HG03135 (cell line): ENCODE results near the gene MAPKAPK5.
"Not testable (repeated sequence)": the region's sequence is repeated elsewhere in the genome, so short reads cannot be mapped to it uniquely, and the experiment has no call there.

Experiments used
- ATAC-seq: cut with Tn5 transposase; IDR thresholded peaks from one replicate; pipeline ENCODE4 v1.9.1; 2021; ENCODE audit warnings: mild to moderate bottlenecking, moderate library complexity; ENCODE audit not compliant: unreplicated experiment

The MAPKAPK5 gene, protein sequence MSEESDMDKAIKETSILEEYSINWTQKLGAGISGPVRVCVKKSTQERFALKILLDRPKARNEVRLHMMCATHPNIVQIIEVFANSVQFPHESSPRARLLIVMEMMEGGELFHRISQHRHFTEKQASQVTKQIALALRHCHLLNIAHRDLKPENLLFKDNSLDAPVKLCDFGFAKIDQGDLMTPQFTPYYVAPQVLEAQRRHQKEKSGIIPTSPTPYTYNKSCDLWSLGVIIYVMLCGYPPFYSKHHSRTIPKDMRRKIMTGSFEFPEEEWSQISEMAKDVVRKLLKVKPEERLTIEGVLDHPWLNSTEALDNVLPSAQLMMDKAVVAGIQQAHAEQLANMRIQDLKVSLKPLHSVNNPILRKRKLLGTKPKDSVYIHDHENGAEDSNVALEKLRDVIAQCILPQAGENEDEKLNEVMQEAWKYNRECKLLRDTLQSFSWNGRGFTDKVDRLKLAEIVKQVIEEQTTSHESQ

DNA sequence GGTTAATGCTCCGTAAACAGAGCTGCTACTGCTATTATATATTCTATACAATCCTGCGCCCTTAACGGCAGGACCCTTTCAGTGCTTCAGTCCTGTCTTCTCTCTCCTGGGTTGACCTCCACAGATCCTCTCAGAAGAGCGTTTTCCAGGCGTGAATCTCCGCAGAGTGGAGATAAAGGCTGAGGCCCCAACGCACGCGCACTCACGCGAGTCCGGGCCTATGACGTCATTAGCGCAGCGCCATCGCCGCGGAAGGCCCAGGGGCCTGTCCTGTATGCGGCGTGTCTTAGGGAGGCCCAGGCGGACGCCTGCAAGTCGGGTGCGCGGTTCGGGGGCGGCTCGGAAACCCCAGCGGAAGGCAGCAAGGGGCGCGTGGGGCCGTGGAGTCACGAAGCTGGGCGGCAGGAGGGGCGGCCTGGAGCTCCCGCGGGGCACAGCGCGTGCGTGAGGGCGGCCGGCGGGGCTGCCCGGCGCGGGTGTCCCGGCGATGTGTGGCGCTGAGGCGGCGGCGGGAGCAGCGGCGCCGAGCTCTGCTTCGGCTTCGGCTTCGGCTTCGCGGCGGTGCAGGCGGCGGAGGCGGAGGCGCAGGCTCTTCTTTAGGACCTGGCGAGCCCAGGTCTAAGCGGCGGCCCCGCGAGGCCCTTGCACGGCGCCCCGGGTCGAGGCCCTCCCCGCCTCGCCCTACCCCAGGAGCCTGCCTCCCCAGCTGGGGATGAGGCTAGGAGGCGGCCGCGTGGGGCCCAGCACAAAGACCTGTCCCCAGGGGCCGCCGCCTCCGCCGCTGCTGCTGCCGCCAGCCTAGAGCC, at the start of gene MAPKAPK5:
MAPKAPK5 (plus strand) TSS at position 479 of the 806 bp plus-strand sequence. CDS start 506 bp downstream, outside the sequence.
- ATAC-seq, result peak; percentile 66

DNA sequence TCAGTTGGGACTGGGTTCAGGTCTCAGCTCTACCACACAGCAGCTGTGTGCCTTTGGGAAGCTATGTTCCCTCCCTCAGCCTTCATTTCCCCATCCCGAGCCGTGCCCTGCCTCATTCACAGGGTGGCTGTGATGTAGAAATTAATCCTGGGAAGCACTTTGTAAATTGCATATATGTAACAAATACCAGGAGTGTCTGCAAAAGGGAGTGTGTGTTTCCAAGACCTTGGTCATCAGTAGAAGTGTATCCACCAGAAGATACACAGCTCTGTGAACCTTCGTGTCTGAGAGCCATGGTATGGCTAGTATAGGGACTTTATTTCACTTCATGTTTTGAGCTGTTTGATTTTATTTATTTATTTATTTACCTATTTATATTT, 49.2 kb upstream of the MAPKAPK5 start:
- no peak for ATAC-seq

DNA sequence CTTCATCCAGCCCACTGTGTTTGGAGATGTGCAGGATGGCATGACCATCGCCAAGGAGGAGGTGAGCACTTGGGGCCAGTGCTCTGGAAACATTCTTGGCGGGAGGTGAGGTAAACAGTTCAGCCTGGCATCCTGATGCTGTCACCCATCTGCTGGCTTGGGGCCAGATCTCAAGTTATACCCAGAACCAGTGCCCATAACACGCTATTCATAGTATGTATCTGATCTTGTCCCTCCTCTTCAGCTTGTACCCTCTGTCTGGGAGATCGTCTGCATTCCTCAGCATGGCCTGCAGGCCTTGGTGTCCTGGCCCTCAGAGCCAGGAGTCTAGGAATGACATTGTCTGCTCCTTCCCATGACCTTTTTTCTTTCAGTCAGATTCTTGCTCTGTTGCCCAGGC, 43.8 kb upstream of the MAPKAPK5 start:
- ATAC-seq, result no peak

DNA sequence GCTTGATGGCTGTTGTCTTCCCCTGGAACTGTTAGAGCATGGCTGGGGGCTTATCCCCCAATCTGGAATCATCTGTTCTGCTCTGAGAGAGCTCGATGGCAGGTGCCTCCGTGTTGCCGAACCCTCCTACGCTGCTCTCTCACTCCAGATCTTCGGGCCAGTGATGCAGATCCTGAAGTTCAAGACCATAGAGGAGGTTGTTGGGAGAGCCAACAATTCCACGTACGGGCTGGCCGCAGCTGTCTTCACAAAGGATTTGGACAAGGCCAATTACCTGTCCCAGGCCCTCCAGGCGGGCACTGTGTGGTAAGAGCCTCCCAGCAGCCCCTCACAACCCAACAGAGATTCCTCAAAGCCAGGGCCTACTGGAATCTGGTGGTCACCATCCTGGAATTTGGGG, 42.3 kb upstream of the MAPKAPK5 start:
- no peak for ATAC-seq

DNA sequence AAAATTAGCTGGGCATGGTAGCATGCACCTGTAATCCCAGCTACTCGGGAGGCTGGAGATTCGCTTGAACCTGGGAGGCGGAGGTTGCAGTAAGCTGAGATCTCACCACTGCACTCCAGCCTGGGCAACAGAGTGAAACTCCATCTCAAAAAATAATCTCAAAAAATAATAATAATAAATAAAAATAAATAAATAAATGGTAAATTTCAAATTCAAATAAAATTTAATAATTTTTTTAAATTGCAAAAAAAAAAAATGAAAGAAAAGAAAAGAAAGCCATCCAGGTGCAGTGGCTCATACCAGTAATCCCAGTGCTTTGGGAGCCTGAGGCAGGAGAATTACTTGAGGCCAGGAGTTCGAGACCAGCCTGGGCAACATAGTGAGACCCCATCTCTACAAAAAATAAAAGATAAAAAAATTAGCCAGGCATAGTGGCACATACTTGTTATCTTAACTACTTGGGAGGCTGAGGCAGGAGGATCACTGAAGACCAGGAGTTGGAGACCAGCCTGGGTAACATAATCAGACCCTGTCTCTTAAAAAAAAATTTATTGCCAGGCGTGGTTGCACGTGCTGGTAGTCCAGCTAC, 38.9 kb upstream of the MAPKAPK5 start:
- ATAC-seq, result no peak

DNA sequence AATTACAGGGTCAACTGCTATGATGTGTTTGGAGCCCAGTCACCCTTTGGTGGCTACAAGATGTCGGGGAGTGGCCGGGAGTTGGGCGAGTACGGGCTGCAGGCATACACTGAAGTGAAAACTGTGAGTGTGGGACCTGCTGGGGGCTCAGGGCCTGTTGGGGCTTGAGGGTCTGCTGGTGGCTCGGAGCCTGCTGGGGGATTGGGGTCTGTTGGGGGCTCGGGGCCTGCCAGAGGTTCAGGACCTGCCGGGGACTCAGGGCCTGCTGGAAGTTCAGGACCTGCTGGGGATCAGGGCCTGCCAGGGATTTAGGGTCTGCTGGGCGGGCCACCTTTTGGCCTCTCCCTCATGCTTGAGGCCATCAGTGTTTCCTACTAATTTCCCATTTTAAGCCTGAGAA, 38.2 kb upstream of the MAPKAPK5 start:
- ATAC-seq, result no peak

DNA sequence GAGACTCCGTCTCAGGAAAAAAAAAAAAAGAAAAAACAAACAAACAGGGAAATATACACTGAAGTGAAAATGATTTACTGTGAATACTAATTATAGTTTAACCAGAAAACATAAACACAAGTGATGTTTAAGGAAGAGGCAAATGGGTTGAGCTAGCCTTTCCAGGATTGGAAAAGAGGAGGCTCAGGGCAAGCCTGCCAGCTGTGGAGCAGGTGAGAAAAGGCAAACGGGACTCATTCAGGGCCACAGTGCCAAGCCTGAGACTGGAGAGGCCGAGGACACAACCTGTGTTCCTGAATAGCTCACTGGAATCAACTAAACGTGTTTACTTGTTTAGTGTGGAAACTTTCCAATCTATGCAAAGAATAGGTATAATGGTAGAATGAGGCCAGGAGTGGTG, 35.7 kb upstream of the MAPKAPK5 start:
- ATAC-seq, result no peak

DNA sequence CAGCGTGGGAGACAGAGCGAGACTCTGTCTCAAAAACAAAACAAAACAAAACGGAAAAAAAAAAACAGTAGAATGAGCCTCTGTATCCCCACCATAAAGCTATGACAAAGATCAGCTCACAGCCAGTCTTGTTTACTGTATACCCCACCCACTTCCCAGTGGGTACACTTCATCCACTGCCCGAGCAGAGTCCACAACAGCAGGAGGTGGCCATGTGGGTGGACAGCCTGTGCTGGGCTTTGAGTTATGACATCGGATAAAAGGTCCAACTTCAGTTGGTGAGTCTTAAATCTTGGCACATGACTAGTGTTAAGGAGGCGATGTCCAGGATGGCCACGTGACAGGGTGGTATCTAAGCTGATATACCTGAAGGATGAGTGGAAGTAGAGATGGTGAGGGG, 34.8 kb upstream of the MAPKAPK5 start:
- ATAC-seq, result no peak

DNA sequence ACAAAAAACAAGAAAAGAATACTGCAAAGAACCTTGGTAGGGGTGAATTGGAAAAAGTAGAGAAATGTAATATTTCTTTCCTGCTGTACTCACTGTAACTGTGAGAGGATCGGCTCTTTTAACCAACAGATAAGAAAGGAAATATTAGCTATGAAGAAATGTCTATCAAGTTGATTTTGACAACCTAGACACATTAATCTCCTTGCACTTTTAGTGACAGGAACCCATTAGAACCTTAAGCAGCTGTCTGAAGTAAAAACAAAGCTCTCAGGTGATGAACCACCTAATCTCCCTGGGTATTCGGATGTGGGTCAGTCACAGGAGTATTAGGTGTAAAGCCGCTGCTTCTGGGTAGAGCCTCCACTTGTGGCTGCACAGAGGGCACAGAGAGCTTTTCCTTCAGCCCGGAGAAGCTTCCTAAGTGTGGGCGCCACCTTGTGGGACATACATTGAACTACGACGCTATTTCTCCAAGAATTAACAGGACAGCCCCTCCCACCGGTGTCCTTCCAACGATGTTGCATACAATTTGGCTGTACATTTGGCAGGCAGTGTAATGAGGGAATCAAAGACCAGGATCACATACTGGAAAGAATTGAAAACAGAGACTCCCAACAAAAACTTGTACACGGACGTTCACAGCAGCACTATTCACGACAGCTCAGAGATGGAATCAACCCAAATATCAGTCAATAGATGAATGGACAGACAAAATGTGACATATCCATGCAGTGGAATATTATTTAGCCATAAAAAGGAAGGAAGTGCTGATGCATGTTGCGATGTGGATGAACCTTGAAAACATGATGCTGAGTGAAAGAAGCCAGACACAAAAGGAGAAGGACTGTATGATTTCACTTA, 28.9 kb upstream of the MAPKAPK5 start:
- no peak for ATAC-seq

DNA sequence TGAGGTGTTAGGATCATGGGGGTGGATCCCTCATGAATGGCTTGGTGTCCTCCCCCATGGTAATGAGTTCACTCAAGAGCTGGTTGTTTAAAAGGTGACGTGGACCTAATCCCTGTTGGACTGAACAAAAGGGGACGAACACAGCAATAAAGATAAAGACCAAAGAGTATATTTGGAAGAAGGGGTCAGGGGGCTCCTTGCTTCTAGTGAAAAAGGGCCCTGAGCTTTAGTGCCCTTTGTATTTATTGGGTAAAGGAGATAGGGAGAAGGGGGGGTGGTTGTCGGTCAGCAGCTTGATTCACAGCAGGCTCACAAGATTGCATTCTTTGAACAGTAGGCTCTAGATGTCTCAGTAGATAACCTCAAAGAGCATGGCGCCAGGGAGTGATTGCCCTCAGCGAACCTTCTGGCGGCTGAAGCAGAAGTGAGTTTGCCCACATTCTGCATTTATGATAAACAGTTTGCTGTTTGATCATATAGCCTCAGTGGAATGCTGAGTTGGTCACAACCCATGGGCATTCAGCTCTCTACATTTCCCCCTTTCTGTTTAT, 25.9 kb upstream of the MAPKAPK5 start:
- ATAC-seq, result no peak

DNA sequence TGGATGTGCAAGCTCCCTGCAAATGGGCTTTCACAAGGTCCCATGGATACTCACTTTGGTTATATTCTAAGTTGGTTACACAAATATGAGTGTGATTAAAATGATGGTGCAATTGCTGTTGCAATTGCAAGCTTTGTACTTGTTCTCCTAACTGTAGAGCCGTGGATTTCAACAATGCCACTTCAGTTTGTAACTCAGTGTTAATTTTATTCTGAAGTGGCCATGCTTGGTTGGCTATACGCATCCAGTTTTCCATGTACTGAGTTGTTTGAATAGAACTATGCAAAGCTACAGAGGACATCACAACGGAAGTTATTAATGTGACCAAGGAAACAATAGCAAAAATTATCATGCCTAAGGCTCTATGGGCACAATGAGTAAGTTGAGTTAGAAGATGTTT, 25.1 kb upstream of the MAPKAPK5 start:
- not testable (repeated sequence) for ATAC-seq

DNA sequence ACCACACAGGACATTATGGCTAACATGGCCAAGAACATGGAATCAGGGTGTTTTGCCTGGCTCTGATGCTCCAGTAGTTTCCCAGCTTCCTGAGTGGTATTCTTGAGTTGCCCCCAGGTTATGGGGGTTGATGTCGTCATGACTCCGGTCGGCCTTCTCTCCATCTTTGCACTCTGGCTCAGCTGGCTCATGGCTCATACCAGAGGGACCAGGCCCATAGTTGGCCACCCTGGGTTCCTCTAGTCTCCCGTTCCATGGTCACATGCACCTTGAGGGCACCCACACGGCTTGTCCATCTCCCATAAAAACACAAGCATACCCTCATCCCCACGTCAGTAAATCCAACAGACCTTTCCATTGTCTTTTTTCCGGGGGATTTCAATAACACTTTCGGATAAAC, 23.7 kb upstream of the MAPKAPK5 start:
- ATAC-seq, result no peak

DNA sequence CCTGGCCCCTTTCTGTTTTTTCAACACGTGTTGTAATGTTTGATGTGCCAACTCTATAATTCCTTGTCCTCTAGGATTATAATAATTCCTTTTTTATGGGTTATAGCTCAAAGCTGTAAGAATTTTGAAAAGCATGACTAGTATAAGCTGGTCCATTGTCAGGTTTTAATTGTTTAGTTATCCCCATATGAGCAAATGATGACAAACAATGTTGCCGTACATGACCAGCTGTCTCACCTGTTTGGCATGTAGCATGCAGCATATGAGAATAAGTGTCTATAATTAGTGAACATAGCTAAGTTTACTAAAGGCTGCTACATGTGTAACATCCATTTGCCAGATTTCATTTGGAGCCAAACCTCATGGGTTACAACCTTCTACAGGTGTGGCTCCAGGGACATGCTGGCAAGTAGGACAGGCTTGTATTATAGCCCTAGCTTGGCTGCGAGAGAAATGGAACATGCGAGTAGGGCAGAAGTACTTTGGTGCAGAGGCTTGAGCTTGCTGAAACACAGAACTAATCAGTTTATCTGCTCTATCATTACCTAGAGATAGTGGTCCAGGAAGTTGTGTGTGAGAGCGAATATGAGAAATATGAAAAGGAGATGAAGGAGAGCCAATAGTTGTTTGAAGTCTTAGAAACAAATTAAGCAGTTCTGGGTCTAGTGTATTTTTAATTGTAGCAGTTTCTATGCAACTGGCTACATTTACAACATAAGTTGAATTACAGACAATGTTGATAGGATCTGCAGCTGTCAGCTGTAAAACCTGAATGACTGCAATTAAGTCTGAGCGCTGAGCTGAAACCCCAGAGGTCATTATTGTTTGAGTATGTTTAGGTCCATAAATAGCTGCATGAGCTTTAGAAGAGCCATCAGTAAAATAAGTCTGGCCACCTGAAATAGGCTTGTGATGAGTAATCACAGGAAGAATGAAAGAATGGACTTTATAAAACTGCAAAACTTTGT, 22.6 kb upstream of the MAPKAPK5 start:
- no peak for ATAC-seq

DNA sequence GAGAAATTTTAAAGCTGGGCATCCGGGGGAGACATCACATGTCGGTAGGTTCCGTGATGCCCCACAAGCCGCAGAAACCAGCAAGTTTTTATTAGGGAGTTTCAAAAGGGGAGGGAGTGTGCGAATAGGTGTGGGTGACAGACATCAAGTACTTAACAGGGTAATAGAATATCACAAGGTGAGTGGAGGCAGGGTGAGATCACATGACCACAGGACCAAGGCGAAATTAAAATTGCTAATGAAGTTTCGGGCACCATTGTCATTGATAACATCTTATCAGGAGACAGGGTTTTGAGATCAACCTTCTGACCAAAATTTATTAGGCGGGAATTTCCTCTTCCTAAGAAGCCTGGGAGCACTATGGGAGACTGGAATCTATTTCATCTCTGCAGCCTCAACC, 21.2 kb upstream of the MAPKAPK5 start:
- not testable (repeated sequence) for ATAC-seq

DNA sequence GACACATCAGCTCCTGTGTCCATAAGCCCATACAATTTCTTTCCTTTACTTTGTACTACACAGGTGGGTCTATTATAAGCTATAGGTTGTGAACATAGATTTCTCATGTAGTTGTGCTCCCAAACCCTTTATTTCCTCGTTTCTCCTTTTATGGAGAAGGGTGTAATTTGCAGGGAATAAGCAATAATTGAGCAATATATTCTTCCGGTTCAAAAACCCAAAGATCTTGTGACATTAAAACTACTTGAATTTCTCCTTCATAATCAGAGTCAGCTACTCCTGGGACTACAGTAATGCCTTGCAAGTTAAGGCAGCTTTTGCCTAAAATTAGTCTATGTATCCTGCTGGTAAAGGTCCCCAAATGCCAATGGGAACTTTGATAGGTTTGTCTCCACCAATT, 19.1 kb upstream of the MAPKAPK5 start:
- ATAC-seq, result no peak

DNA sequence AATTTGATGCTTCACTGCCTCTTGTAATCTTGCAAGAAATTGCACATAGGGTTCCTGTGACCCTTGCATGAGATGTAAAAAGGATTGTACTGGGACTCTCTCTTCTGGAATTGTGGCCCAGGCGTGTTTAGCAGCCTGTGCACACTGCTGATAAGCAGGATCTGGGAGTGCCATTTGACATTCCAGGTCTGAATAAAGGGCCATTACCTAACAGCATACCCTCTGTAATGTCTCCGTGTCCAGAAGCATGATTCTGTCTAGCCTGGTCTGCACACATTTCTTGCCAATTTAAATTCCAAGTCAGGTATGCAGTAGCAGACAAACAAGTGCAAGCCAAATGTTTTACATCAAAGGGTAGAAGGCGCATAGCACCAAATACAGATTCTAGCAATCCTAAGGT, 18.1 kb upstream of the MAPKAPK5 start:
- ATAC-seq, result no peak

DNA sequence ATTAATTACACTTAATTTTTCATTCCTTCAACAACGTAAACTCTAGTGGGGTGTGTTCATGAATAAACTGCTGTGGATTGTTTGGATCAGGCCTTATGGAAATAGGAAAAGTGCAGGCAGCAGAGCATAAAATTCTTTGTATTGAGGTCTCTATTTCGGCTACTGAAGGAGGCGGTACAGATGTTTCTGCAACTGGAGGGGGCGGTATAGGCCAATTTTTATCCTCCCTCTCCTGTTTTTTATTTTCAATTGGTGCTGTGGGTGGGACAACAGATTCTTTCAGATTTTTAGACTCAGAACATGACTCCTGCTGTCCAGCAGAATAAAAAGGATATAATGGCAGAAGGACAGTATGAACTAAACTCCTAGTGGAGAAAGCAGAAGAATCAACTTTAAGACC, 17.7 kb upstream of the MAPKAPK5 start:
- not testable (repeated sequence) for ATAC-seq

DNA sequence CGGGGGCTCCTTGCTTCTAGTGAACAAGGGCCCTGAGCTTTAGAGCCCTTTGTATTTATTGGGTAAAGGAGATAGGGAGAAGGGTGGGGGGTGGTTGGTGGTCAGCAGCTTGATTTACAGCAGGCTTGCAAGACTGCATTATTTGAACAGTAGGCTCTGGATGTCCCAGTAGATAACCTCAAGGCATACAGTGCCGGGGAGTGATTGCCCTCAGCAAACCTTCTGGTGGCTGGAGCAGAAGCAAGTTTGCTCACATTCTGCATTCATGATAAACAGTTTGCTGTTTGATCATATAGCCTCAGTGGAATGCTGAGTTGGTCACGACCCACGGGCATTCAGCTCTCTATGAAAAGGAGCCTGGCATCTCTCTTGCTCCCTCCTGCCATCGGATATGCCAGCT, 16.5 kb upstream of the MAPKAPK5 start:
- no peak for ATAC-seq

DNA sequence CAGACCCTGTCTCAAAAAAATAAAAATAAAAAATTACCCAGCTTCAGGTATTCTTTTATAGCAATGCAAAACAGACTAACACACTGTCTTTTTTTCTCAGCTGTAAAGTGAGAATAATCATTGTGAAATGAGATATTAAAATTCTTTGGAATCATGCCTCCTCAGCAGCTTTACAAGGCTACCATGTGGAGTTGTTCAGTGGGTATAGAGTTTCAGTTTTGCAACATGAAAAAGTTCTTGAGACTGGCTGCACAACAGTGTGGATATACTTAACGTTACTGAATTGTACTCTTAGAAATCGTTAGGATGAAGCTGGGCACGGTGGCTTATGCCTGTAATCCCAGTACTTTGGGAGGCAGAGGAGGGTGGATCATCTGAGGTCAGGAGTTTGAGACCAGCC, 15.7 kb upstream of the MAPKAPK5 start:
- no peak for ATAC-seq
